Fibroblast of skin of left quadriceps (primary cell): ENCODE results near the gene NEU4.
"Not testable (repeated sequence)": the region's sequence is repeated elsewhere in the genome, so short reads cannot be mapped to it uniquely, and the experiment has no call there.

Experiments
- DNase-seq, 2 experiments: peaks; one replicate each; pipeline ENCODE4 v3.0.0-alpha.2; 2013; ENCODE audit warnings: low read depth in 2 of 2

Gene NEU4

DNA sequence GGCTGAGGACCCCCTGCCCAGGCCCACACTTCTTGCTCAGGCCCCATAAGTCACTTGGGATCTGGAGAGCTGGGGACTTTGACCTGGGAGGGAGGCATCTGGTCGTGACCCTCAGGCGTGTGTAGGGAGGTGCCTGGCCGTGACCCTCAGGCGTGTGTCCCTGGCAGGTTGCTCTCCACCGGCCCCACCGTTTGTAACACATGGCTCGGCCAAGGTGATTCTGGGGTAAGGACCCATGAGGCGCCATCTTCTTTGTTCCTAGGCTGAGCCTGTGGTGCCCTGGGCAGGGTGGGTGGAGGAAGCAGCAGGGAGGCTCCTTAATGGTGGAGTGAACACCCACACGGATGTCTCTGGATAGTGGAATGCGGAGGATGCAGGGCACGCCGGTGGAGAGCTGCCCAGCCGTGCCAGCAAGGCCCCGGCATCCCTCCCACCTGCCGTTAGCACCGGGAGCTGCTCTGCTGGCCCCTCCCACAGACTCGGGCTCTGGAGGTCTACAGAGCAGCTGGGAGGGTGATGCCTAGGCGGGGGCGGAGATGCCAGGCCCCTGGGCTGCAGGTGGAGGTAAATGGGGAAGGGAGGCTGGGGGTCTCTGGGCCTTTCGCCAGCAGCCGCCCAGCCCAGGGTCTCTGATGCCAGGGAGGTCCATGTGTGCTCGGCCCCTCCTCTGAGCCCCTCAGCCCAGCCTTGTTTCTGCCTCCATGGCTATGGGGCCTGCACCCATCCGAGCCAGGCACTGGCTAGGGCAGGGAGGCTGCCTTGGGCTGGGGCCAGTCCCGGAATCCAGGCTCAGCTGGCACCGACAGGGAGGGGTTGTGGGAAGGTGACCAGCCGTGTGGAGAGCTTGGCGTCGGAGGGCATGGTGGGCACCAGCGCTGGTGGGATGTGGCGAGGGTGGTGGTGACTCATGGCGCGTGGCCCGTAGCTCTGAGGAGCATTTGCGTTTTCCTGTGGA, 33.5 kb upstream of the NEU4 start:
- no peak for DNase-seq

DNA sequence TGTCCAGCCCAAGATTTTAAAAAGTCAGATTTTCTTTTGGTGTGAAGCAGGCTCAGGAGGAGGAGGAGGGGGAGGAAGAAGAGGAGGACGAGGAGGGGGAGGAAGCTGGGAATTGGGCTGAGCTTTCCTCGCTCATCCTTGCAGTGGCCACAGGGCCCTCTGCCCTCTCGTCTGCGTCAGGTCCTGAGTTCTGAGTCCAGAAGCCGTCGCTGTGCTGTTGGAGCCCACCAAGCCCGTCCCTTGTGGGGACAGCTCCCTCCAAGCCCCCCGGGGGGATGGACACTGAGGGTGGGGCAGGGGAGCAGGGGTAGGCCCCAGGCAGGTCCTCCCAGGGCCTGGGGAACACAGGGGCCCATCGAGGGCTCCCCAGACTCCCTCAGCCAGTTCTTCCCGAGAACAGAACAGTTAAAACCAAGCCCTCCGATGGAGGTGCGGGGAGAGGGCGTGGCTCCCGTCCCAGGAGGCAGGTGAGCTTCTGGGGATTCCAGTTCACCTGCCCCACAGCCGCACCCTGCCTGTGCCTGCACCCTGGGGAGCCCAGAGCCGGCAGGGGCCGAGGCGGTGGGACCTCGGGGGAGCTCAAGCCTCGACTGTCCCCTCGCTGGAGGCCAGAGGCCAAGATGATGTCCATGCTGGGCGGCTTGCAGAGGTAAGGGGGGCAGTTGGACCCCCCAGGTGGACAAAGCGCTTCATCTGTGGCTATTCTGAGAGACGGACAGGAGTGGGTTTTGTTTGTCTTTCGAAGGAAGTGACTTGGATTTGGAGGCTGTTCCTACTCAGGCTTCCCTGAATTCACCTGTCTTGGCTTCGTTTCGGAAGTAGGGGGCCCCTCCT, 32.4 kb upstream of the NEU4 start, which contains the start of gene GAL3ST2:
Gene GAL3ST2 (plus strand): TSS at position 487 of the 834 bp plus-strand sequence. CDS start 134 bp downstream, at position 621.
- DNase-seq: no peak

- DNase-seq: no peak
Observed at GRCh38 chr2:241777170-241777685, 31.8 kb upstream of the NEU4 start.

GRCh38 chr2:241777686-241778627, 31.0 kb upstream of the NEU4 start:
- no peak for DNase-seq

GRCh38 chr2:241780939-241781569, 27.9 kb upstream of the NEU4 start:
- DNase-seq: no peak

GRCh38 chr2:241782053-241782452, 26.9 kb upstream of the NEU4 start:
- DNase-seq: not testable (repeated sequence)

GRCh38 chr2:241788135-241788534, 20.9 kb upstream of the NEU4 start:
- DNase-seq: no peak

DNA sequence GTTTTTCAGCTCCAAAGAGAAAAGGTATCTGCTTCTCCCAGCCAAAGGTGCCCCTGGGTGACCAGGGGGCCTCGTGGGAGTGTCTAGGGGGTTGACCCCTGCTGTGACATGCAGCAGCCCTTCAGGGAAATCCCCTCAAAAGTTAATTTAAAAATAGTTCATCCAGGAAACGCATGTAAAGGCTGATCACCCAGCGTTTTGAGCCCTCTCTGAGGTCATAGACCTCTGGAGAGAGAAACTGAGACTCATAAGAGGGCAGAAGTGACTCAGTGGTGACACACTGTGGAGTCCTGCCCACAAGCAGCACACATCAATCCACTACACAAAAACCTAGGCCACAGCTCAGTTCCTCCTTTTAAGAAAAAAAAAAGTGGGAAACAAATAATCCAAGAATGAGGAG, 20.4 kb upstream of the NEU4 start:
- no peak for DNase-seq

DNA sequence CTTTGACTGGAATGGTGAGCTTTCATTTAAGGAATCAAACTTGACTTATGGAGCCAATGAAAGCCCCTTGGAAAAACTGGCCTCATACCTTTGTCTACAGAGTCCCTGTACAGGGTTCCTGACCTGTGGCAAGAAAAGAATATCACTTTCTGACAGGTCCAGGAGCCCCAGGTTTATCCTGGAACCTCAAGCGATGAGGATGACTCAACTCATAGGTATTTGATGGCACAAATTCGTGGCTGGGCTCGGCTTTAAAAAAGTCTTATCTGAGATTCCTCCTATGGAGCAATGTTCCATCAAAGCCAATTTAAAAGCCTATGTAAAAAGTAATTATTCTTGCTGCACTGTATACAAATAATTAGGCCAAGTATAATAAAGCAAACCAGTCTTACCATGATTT, 17.6 kb upstream of the NEU4 start:
- DNase-seq: not testable (repeated sequence)

GRCh38 chr2:241793385-241793784, 15.6 kb upstream of the NEU4 start:
- DNase-seq: no peak

DNA sequence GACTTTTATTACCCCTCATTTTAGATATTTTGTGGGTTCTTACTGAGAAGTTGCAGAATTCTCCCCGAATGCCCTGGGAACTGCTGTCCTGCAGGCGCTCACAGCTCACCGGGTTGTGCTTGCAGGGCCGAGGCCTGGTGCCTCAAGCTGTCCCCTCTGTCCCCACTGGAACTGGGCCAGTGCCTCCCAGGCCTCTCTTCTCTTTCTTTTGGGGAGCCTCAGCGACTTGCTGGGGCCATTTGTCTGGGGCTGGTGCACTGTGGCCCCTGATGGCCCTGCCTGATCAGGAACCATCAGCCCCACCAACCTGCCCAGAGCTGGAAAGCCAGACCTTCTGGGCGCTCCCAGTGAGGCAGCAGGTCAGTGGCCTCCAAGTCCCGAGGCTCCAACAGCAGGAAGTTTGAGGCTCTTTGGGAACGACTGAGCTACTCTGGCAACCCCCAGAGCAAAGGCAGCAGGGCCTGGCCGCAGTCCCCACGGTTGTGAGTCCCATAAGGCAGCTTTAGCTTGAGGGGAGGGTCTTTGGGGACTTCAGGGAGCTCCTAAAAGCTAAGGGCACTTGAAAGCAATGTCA, 14.7 kb upstream of the NEU4 start:
- DNase-seq: no peak

GRCh38 chr2:241795021-241795999, 13.7 kb upstream of the NEU4 start:
- DNase-seq: no peak

GRCh38 chr2:241796209-241796608, 12.8 kb upstream of the NEU4 start:
- DNase-seq: no peak

DNA sequence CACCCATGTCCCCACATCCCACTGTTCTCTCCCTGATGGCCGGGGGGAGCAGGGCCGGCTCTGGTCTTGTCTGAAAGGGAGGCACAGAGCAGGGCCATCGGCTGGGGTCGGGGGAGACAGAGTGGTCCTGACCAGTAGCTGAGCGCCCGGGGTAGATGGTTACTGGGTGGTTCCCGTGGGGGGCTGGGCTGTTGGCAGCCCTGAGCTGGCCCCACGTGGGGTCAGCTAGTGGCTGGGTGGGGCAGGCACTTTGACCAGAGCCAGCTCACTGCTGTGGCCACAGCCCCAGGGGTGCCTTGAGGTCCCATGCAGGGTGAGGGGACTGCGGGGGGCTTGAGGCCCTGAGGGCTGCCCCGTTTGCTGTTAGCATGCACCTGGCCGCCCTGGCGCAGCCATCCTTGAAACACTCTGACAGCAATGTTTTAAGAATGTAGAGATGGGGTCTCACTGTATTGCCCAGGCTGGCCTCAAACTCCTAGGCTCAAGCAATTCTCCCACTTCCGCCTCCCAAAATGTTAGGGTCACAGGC, 12.3 kb upstream of the NEU4 start:
- DNase-seq: no peak

- no peak for DNase-seq
Observed at GRCh38 chr2:241797441-241798080, 11.4 kb upstream of the NEU4 start.

GRCh38 chr2:241798081-241798630, 10.8 kb upstream of the NEU4 start:
- no peak for DNase-seq

DNA sequence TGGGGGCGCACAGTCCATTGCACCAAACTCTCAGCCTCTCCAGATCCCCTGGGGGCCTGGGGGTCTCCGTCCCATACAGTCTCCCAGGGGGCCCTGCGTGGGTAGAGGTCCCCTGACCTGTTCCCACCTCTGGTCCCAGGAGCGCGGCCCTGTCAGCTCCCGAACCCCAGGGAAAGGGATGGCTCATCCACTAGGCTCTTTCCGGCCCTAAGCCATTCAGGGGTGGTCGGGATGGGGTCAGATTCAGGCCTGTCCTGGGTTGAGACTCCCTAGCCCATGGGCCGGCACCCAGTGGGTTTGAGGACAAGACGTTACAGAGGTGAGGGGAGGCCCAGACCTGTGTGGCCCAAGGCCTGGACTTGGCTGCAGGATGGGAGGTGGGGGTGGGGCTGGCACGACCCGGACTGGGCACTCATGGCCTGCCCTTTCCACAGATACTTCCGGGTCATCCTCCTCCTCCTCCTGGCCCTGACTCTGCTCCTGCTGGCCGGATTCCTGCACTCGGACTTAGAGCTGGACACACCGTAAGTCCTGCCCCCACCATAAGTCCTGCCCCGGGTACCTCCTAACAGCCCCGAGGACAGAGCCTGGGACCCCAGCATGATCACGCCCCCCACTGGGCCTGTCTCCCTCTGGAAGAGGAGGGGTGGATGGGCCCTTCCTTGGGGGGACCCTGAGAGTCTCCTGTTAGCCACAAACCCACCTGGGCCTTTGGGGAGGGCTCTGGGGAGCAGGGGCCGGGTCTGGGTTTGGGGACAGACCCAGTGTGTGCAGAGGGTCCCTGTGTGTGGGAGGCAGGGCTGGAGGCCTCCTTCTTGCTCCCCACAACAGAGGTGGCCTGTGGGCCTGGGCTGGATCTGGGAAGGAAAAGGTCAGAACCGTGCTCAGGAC, 10.1 kb upstream of the NEU4 start:
- DNase-seq: no peak
